GM12878 (cell line): Measurements from ENCODE around the gene PTPN22. TPM values are rescaled to one million over a fixed set of nuclear protein-coding genes. Genes with fewer than 3 reads are reported as not detected.
A peak's percentile ranks its signal among the peaks of the same experiment; 100 is the strongest.

Experiments used
- ATF7 ChIP-seq: fragments of 450-650 bp; IDR thresholded peaks from 2 replicates; pipeline ENCODE4 v1.6.1; 2016; ENCODE audit warnings: low read depth, mild to moderate bottlenecking
- BCL11A ChIP-seq: IDR thresholded peaks from 2 replicates; pipeline ENCODE4 v1.6.1; 2011; ENCODE audit warnings: low read depth, low read length
- EED ChIP-seq: sonication (generic); IDR thresholded peaks from 2 replicates; pipeline ENCODE4 v1.6.1; 2016; ENCODE audit warnings: antibody characterized with exemption, low read depth
- ETV6 ChIP-seq, 2 experiments: fragments of 450-650 bp in 1 of 2; IDR thresholded peaks in 1 of 2; conservative IDR thresholded peaks in 1 of 2; 2 replicates each; pipeline ENCODE4 v1.6.1; 2014; ENCODE audit warnings: antibody characterized with exemption in 1 of 2, borderline replicate concordance in 1 of 2, low read depth in 1 of 2, mild to moderate bottlenecking in 1 of 2, moderate library complexity in 1 of 2
- FOXM1 ChIP-seq: IDR thresholded peaks from 2 replicates; pipeline ENCODE4 v1.6.1; 2012; ENCODE audit warnings: low read depth, mild to moderate bottlenecking, inconsistent platforms, low read length, moderate library complexity
- HCFC1 ChIP-seq: fragments of 150-350 bp; IDR thresholded peaks from 2 replicates; pipeline ENCODE4 v1.6.1; 2014; ENCODE audit warnings: low read length
- RAD21 ChIP-seq: IDR thresholded peaks from 2 replicates; pipeline ENCODE4 v1.6.1; 2011; ENCODE audit warnings: mild to moderate bottlenecking, low read depth, low read length, moderate library complexity; ENCODE audit not compliant: insufficient read depth
- RBBP5 ChIP-seq: fragments of 200-600 bp; sonication (generic); conservative IDR thresholded peaks from 2 replicates; pipeline ENCODE4 v1.6.1; 2016
- SIX5 ChIP-seq: IDR thresholded peaks from 2 replicates; pipeline ENCODE4 v1.6.1; 2011; ENCODE audit warnings: mild to moderate bottlenecking, low read depth, low read length, moderate library complexity; ENCODE audit not compliant: severe bottlenecking
- SUPT20H ChIP-seq: IDR thresholded peaks from 2 replicates; pipeline ENCODE4 v1.6.1; 2011; ENCODE audit warnings: low read depth, mild to moderate bottlenecking, low read length, moderate library complexity, borderline replicate concordance; ENCODE audit not compliant: control insufficient read depth
- TCF12 ChIP-seq: IDR thresholded peaks from 2 replicates; pipeline ENCODE4 v1.6.1; 2011; ENCODE audit warnings: low read depth, mild to moderate bottlenecking, low read length
- ZNF217 ChIP-seq: fragments of 450-650 bp; IDR thresholded peaks from 2 replicates; pipeline ENCODE4 v1.6.1; 2017; ENCODE audit warnings: antibody characterized with exemption, mild to moderate bottlenecking
- polyA plus RNA-seq, 11 experiments: library from polyadenylated mRNA; depleted of rRNA in 4 of 11; unstranded in 6 of 11; stranded (reverse) in 5 of 11; fragments of >200 nt; fragmentation: Nextera tagmentation in 4 of 11; fragmentation: Illumina TruSeq in 1 of 11; extraction: Ambion mirVana in 4 of 11; extraction: Trizol in 1 of 11; gene quantifications; 1 replicate in 1 of 11; 2 replicates in 10 of 11; pipeline versions ENCODE4 v1.2.1 to v1.2.3, GENCODE V29; 2011 to 2016; ENCODE audit warnings: inconsistent platforms in 2 of 11, missing spikeins in 2 of 11, low read depth in 1 of 11
- total RNA-seq, 4 experiments: library from RNA; depleted of rRNA in 3 of 4; stranded (reverse); fragments of >200 nt in 3 of 4; fragmentation: Illumina TruSeq in 1 of 4; extraction: Trizol in 1 of 4; gene quantifications; 2 replicates each; pipeline versions ENCODE4 v1.2.1 to v1.2.3, GENCODE V29; 2013 to 2021
- TF ChIP-seq, protein P1 (sequence below): fragments of 450-650 bp; IDR thresholded peaks from 2 replicates; pipeline ENCODE4 v1.6.1; 2017; ENCODE audit warnings: mild to moderate bottlenecking, moderate library complexity
- TF ChIP-seq, protein P2 (sequence below): fragments of 450-650 bp; IDR thresholded peaks from 2 replicates; pipeline ENCODE4 v1.6.1; 2017; ENCODE audit warnings: mild to moderate bottlenecking
- TF ChIP-seq, protein P3 (sequence below), 3 experiments: IDR thresholded peaks in 2 of 3; conservative IDR thresholded peaks in 1 of 3; 2 replicates each; pipeline ENCODE4 v1.5.1; 2011; ENCODE audit warnings: low read depth in 3 of 3, low read length in 3 of 3, mild to moderate bottlenecking in 3 of 3, control low read depth in 2 of 3, moderate library complexity in 2 of 3, inconsistent platforms in 1 of 3, mixed read lengths in 1 of 3; ENCODE audit not compliant: control insufficient read depth in 2 of 3, insufficient read depth in 1 of 3; ENCODE audit errors: extremely low read depth in 1 of 3
- TF ChIP-seq, protein P4 (sequence below): IDR thresholded peaks from 2 replicates; pipeline ENCODE4 v1.6.1; 2011; ENCODE audit warnings: low read depth, mild to moderate bottlenecking, low read length, moderate library complexity, borderline replicate concordance; ENCODE audit errors: extremely low read depth
- TF ChIP-seq, protein P5 (sequence below): fragments of 450-650 bp; conservative IDR thresholded peaks from 2 replicates; pipeline ENCODE4 v1.6.1; 2017; ENCODE audit warnings: mild to moderate bottlenecking, moderate library complexity

Gene PTPN22
- total and polyA plus RNA-seq, 10 of the 15 experiments (the other 5 are each of a cell fraction or from before 2014, with no cell fraction given) = 22.8 to 65.1 (median 44.9) TPM

DNA sequence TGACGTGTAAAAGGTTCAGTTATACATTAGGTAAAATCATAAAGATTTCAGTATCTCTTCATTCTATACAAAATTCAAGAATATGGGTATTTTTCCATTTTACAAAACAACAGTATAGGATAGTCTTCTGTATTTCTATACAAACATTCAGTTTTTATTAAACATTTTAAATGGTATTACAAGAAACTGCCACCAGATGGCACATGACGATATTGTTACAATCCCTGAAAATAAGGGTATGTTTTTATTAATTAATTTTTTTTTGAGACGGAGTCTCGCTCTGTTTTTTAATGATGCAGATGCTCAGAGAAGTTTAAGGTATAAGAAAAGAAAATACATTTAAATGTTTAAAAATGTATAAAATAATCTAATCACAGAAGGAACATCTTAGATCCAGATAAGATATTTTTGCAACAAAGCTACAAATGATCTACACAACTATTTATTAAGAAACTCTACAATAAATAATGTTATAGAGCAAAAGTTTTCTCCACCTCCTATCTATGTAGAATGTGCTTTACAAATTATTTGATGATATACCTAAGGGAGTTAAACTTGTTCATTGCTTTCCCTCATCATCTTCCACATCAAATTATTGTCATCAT is 35.7 kb downstream of the PTPN22 start (continued):
- TF ChIP-seq, protein P1, sequence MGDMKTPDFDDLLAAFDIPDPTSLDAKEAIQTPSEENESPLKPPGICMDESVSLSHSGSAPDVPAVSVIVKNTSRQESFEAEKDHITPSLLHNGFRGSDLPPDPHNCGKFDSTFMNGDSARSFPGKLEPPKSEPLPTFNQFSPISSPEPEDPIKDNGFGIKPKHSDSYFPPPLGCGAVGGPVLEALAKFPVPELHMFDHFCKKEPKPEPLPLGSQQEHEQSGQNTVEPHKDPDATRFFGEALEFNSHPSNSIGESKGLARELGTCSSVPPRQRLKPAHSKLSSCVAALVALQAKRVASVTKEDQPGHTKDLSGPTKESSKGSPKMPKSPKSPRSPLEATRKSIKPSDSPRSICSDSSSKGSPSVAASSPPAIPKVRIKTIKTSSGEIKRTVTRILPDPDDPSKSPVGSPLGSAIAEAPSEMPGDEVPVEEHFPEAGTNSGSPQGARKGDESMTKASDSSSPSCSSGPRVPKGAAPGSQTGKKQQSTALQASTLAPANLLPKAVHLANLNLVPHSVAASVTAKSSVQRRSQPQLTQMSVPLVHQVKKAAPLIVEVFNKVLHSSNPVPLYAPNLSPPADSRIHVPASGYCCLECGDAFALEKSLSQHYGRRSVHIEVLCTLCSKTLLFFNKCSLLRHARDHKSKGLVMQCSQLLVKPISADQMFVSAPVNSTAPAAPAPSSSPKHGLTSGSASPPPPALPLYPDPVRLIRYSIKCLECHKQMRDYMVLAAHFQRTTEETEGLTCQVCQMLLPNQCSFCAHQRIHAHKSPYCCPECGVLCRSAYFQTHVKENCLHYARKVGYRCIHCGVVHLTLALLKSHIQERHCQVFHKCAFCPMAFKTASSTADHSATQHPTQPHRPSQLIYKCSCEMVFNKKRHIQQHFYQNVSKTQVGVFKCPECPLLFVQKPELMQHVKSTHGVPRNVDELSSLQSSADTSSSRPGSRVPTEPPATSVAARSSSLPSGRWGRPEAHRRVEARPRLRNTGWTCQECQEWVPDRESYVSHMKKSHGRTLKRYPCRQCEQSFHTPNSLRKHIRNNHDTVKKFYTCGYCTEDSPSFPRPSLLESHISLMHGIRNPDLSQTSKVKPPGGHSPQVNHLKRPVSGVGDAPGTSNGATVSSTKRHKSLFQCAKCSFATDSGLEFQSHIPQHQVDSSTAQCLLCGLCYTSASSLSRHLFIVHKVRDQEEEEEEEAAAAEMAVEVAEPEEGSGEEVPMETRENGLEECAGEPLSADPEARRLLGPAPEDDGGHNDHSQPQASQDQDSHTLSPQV = 0 out of 2 replicates have a peak, but pooled peaks have one; percentile 6
- TF ChIP-seq, protein P2, sequence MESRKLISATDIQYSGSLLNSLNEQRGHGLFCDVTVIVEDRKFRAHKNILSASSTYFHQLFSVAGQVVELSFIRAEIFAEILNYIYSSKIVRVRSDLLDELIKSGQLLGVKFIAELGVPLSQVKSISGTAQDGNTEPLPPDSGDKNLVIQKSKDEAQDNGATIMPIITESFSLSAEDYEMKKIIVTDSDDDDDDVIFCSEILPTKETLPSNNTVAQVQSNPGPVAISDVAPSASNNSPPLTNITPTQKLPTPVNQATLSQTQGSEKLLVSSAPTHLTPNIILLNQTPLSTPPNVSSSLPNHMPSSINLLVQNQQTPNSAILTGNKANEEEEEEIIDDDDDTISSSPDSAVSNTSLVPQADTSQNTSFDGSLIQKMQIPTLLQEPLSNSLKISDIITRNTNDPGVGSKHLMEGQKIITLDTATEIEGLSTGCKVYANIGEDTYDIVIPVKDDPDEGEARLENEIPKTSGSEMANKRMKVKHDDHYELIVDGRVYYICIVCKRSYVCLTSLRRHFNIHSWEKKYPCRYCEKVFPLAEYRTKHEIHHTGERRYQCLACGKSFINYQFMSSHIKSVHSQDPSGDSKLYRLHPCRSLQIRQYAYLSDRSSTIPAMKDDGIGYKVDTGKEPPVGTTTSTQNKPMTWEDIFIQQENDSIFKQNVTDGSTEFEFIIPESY = no peak
- TF ChIP-seq SIX5 = no peak
- peak; percentile 69 for TF ChIP-seq RAD21
- TF ChIP-seq, protein P3, sequence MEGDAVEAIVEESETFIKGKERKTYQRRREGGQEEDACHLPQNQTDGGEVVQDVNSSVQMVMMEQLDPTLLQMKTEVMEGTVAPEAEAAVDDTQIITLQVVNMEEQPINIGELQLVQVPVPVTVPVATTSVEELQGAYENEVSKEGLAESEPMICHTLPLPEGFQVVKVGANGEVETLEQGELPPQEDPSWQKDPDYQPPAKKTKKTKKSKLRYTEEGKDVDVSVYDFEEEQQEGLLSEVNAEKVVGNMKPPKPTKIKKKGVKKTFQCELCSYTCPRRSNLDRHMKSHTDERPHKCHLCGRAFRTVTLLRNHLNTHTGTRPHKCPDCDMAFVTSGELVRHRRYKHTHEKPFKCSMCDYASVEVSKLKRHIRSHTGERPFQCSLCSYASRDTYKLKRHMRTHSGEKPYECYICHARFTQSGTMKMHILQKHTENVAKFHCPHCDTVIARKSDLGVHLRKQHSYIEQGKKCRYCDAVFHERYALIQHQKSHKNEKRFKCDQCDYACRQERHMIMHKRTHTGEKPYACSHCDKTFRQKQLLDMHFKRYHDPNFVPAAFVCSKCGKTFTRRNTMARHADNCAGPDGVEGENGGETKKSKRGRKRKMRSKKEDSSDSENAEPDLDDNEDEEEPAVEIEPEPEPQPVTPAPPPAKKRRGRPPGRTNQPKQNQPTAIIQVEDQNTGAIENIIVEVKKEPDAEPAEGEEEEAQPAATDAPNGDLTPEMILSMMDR (IDR thresholded peaks at IDR 0.05 in 2 of 3, conservative IDR thresholded peaks at IDR 0.05 in 1 of 3; ENCODE audit: control insufficient read depth in 2 of 3, extremely low read depth in 1 of 3, insufficient read depth in 1 of 3, low read depth in 3 of 3, low read length in 3 of 3) = peak; percentile 9 to 51 (median 25); a peak in 4 of 6 replicates
- no peak for TF ChIP-seq HCFC1
- no peak for TF ChIP-seq FOXM1
- TF ChIP-seq, protein P4, sequence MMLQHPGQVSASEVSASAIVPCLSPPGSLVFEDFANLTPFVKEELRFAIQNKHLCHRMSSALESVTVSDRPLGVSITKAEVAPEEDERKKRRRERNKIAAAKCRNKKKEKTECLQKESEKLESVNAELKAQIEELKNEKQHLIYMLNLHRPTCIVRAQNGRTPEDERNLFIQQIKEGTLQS = no peak
- no peak for TF ChIP-seq ZNF217
- 0 out of 4 replicates have a peak, but pooled peaks of 1 of the 2 experiments have one; percentile 73 for TF ChIP-seq ETV6 (conservative IDR thresholded peaks at IDR 0.05 in 1 of 2, IDR thresholded peaks at IDR 0.05 in 1 of 2; ENCODE audit: borderline replicate concordance in 1 of 2, low read depth in 1 of 2)
- TF ChIP-seq, protein P5, sequence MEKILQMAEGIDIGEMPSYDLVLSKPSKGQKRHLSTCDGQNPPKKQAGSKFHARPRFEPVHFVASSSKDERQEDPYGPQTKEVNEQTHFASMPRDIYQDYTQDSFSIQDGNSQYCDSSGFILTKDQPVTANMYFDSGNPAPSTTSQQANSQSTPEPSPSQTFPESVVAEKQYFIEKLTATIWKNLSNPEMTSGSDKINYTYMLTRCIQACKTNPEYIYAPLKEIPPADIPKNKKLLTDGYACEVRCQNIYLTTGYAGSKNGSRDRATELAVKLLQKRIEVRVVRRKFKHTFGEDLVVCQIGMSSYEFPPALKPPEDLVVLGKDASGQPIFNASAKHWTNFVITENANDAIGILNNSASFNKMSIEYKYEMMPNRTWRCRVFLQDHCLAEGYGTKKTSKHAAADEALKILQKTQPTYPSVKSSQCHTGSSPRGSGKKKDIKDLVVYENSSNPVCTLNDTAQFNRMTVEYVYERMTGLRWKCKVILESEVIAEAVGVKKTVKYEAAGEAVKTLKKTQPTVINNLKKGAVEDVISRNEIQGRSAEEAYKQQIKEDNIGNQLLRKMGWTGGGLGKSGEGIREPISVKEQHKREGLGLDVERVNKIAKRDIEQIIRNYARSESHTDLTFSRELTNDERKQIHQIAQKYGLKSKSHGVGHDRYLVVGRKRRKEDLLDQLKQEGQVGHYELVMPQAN = no peak
- TF ChIP-seq EED = no peak
- TF ChIP-seq TCF12 = no peak
- TF ChIP-seq SUPT20H = no peak
- 0 out of 2 replicates have a peak, but pooled peaks have one; percentile 15 for TF ChIP-seq ATF7
- TF ChIP-seq BCL11A = no peak
- no peak for TF ChIP-seq RBBP5
